ENCODE results near the gene MAPK10.

Gene MAPK10

DNA sequence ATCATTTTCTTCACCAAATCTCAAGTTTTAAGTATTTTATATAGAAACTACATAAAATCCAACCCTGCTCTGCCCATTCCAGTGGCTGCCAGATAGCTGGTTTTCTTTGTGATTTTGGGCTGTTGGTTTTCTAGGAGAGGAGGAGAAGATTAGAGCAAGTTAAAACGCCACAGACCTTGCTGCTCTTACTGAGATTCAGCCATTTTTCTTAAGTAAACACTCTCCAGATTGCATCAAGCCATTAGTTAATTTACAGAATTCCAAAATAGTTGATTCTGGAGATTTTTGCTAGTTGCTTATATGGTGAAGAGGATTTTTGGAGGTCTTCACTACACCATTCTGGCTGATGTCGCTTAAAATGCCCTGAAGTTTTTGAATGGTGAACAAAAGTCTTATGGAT, 366.2 kb downstream of the MAPK10 start:
- intact Hi-C loops (cut with DNase I; ENCODE audit: low total_unique reads) = no loop called here
- DNase-seq = no peak
- Histone ChIP-seq H3K4me3 (no peak overlapping the region), H3K9me3 (no peaks in the 10 kb centered on the region), H3K4me1 (no peaks in the 10 kb centered on the region), H3K36me3 (peaks cover 7 to 19% (median 18%) of the 10 kb centered on the region in 3 donors), H3K27ac (no peak overlapping the region), H3K27me3 (no peaks in the 10 kb centered on the region)
- TF ChIP-seq, protein P1, sequence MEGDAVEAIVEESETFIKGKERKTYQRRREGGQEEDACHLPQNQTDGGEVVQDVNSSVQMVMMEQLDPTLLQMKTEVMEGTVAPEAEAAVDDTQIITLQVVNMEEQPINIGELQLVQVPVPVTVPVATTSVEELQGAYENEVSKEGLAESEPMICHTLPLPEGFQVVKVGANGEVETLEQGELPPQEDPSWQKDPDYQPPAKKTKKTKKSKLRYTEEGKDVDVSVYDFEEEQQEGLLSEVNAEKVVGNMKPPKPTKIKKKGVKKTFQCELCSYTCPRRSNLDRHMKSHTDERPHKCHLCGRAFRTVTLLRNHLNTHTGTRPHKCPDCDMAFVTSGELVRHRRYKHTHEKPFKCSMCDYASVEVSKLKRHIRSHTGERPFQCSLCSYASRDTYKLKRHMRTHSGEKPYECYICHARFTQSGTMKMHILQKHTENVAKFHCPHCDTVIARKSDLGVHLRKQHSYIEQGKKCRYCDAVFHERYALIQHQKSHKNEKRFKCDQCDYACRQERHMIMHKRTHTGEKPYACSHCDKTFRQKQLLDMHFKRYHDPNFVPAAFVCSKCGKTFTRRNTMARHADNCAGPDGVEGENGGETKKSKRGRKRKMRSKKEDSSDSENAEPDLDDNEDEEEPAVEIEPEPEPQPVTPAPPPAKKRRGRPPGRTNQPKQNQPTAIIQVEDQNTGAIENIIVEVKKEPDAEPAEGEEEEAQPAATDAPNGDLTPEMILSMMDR (IDR thresholded peaks at IDR 0.05) = no peak

DNA sequence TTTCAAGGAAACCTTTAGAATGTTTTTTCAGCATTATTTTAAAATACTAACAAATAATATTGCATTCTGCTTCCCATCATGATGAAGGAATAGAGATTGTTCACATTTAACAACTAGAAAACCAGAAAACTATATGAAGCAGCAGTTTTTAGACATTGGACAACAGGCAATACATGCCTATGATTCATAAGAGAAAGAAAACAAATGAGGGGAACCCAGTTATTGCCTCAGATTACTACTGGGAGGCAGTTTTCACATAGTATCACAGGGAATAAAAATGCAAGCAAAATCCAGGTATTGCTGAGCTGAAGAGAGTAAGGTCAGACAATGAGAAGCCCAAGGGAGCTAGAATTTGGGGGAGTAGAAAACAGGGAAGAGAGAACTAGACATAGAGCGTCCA, 373.6 kb downstream of the MAPK10 start:
- DNase-seq = no peak
- intact Hi-C loops (cut with DNase I; ENCODE audit: low total_unique reads) = no loop called here
- H3K27me3 ChIP-seq = no peaks in the 10 kb centered on the region

DNA sequence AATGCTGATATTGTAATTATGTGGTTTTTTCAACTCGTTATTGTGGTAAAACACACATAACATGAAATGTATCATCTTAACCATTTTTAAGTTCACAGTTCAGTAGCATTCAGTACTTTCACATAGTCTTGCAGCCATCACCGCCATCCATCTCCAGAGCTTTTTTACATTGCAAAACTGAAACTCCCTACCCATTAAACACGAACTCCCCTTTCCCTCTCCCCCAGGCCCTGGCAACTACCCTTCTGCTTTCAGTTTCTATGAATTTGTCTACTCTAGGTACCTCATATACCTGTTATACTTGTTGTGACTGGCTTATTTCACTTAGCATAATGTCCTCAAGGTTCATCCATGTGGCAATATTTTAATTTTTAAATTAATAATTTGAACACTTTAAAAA, 380.6 kb downstream of the MAPK10 start:
- Histone ChIP-seq H3K27me3 (no peaks in the 10 kb centered on the region), H3K4me1 (no peaks in the 10 kb centered on the region), H3K4me3 (no peak overlapping the region), H3K9me3 (no peaks in the 10 kb centered on the region), H3K36me3 (peaks cover 0 to 23% (median 0%) of the 10 kb centered on the region in 3 donors), H3K27ac (no peak overlapping the region)
- intact Hi-C loops (cut with DNase I; ENCODE audit: low total_unique reads) = no loop called here
- TF ChIP-seq, protein P1 (IDR thresholded peaks at IDR 0.05) = no peak
- DNase-seq = no peak

More for the DNA sequence above, 373.6 kb downstream of the MAPK10 start:
- TF ChIP-seq, protein P1 (IDR thresholded peaks at IDR 0.05) = no peak
- Histone ChIP-seq H3K27ac (no peak overlapping the region), H3K9me3 (no peaks in the 10 kb centered on the region), H3K4me3 (no peak overlapping the region), H3K36me3 (peaks cover 0 to 15% (median 0%) of the 10 kb centered on the region in 3 donors), H3K4me1 (no peaks in the 10 kb centered on the region)

DNA sequence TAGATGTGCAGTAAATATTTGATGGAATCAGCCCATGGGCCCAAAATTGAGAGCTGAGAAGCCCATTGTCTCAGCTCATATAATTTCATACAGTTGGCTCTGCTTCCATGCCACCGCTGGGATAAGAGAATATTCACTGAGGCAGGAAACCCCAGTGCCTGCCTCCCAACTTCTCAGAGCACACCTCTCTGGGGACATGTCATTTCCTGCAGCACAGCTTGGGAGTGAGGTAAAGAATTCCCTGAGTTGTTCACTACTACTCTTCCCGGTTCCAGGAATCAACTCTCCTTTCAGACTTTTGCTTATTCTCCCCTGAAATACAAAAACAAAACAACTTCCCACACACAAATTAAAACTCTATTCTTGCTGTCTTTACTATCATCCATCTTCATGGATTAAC, 389.3 kb downstream of the MAPK10 start:
- no peak overlapping the region for H3K27ac ChIP-seq
- H3K9me3 ChIP-seq = no peaks in the 10 kb centered on the region
- TF ChIP-seq, protein P1 (IDR thresholded peaks at IDR 0.05) = no peak
- H3K27me3 ChIP-seq = no peaks in the 10 kb centered on the region
- no peak for DNase-seq
- H3K4me1 ChIP-seq = peaks cover 0 to 28% (median 6%) of the 10 kb centered on the region in 4 donors
- H3K4me3 ChIP-seq = no peak overlapping the region
- H3K36me3 ChIP-seq = no peaks in the 10 kb centered on the region
- intact Hi-C loops (cut with DNase I; ENCODE audit: low total_unique reads) = no loop called here

DNA sequence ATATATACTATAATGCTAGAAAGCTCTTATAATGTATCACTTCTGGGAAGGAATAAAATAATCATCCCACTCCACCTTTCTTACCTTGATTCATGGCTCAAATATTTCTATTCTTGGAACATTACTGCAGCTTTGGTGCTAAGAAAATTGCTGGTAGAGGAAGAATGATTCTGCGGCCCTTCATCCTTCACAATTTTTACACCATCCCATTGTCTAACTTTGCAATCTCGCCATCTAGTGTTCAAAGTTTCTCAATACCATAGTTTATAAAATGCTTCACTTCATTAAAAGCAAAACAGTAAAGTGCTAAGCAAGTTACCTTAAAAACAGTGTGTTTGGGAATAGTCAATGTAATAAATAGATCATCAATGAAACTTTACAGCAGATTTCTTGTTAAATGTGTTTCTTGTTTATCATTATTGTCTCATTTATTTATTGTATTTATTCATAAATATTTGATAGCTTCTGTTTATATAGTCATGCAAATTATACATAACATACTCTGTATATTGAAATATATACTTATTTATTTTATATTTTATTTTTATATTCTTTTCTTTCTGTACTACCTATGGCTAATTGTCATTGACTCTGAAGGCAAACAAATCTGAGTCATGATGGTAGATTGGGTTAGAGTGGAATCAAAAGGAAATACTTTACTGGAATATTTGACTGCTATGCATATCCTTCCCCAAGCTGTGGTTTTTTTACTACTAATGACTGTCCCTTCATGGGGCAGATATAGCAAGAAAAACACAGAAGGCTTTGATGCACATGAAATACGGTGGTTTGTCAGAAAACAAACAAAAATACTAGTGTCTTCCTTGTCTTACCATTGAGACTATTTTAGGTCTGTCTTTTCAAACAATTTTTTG, 390.7 kb downstream of the MAPK10 start:
- H3K4me3 ChIP-seq = no peak overlapping the region
- H3K27ac ChIP-seq = no peak overlapping the region
- peaks cover 0 to 32% (median 6%) of the 10 kb centered on the region in 4 donors for H3K4me1 ChIP-seq
- DNase-seq = no peak
- no peaks in the 10 kb centered on the region for H3K36me3 ChIP-seq
- TF ChIP-seq, protein P1 (IDR thresholded peaks at IDR 0.05) = peak; percentile 51 to 69
- intact Hi-C loops (cut with DNase I; ENCODE audit: low total_unique reads) = loop anchor here (10.0 kb wide), 1 partner anchor 144 kb away; no protein-coding TSS in a partner anchor
- H3K27me3 ChIP-seq = no peaks in the 10 kb centered on the region
- H3K9me3 ChIP-seq = no peaks in the 10 kb centered on the region

All from tibial artery (tissue), 4 donors.